PC-9 (cell line): ENCODE results near the gene TUBA8. TPM values are rescaled to one million over a fixed set of nuclear protein-coding genes. Genes with fewer than 3 reads are reported as not detected.
"Not testable (repeated sequence)": the region's sequence is repeated elsewhere in the genome, so short reads cannot be mapped to it uniquely, and the experiment has no call there.

Experiments used
- BruUV-seq: library from RNA; stranded (reverse); fragments of 400-500 nt; replicated peaks from 2 replicates; lab custom pipeline; 2021; lab: Mats Ljungman, UMichigan
- CTCF ChIA-PET: fragments of 300-600 bp; sonication (Branson Sonifier 250); formaldehyde crosslinking; loops from one replicate; lab custom pipeline; 2022; ENCODE audit warnings: antibody characterized with exemption; lab: Charles Lee
- POLR2A ChIA-PET: fragments of 300-600 bp; sonication (Branson Sonifier 250); formaldehyde crosslinking; loops from one replicate; lab custom pipeline; 2022; ENCODE audit warnings: antibody characterized with exemption; ENCODE audit not compliant: unreplicated experiment; lab: Charles Lee
- DNase-seq, 2 experiments: peaks; one replicate each; pipeline versions ENCODE4 v3.0.0 to v3.0.0-alpha.2; 2015 to 2022; ENCODE audit warnings: mixed read lengths in 1 of 2
- H2AFZ ChIP-seq: fragments of 200-600 bp; sonication (generic); 2 replicates; pipeline ENCODE4 v1.8.1; 2017; ENCODE audit warnings: antibody characterized with exemption
- H3F3A ChIP-seq: fragments of 200-600 bp; sonication (generic); 2 replicates; pipeline ENCODE4 v1.8.1; 2017; ENCODE audit warnings: antibody characterized with exemption, mild to moderate bottlenecking, low read depth; ENCODE audit not compliant: insufficient read depth
- H3K27ac ChIP-seq: fragments of 200-600 bp; sonication (generic); 2 replicates; pipeline ENCODE4 v1.6.1; 2016; ENCODE audit warnings: mixed run types
- H3K27me3 ChIP-seq: fragments of 200-600 bp; sonication (generic); 2 replicates; pipeline ENCODE4 v1.6.1; 2016; ENCODE audit warnings: low read depth, mixed run types; ENCODE audit not compliant: insufficient read depth
- H3K36me3 ChIP-seq: fragments of 200-600 bp; sonication (generic); 2 replicates; pipeline ENCODE4 v1.6.1; 2016; ENCODE audit warnings: low read depth, mixed run types
- H3K4me1 ChIP-seq: fragments of 200-600 bp; sonication (generic); replicated peaks from 2 replicates; pipeline ENCODE4 v1.6.1; 2016; ENCODE audit warnings: mixed run types; ENCODE audit not compliant: insufficient read depth
- H3K4me2 ChIP-seq: fragments of 200-600 bp; sonication (generic); 2 replicates; pipeline ENCODE4 v1.6.1; 2017; ENCODE audit warnings: mixed run types
- H3K4me3 ChIP-seq: fragments of 200-600 bp; sonication (generic); 2 replicates; pipeline ENCODE4 v1.6.1; 2016; ENCODE audit warnings: mixed run types
- H3K79me2 ChIP-seq: fragments of 200-600 bp; sonication (generic); 2 replicates; pipeline ENCODE4 v1.6.1; 2017; ENCODE audit warnings: low read depth, mixed run types
- H3K9me2 ChIP-seq: fragments of 200-600 bp; sonication (generic); 2 replicates; pipeline ENCODE4 v1.8.1; 2017; ENCODE audit warnings: mild to moderate bottlenecking; ENCODE audit not compliant: insufficient read depth
- H3K9me3 ChIP-seq: fragments of 200-600 bp; sonication (generic); 2 replicates; pipeline ENCODE4 v1.8.1; 2016; ENCODE audit warnings: low read depth; ENCODE audit not compliant: insufficient read depth
- H4K20me1 ChIP-seq: fragments of 200-600 bp; sonication (generic); 2 replicates; pipeline ENCODE4 v1.8.1; 2017; ENCODE audit not compliant: insufficient read depth
- EZH2 ChIP-seq: fragments of 200-600 bp; sonication (generic); IDR thresholded peaks from 2 replicates; pipeline ENCODE4 v1.8.0; 2017; ENCODE audit warnings: antibody characterized with exemption, low read depth
- intact Hi-C: fragments of 100-400 bp; cut with micrococcal nuclease; formaldehyde crosslinking; loops from one replicate; pipeline ENCODE4 v1.10.0; 2022; ENCODE audit not compliant: unreplicated experiment
- total RNA-seq: library from RNA; stranded (reverse); gene quantifications from 2 replicates; pipeline ENCODE4 v1.2.3, GENCODE V29; 2021
- TF ChIP-seq, protein P1 (sequence below): fragments of 200-600 bp; sonication (generic); conservative IDR thresholded peaks from 2 replicates; pipeline ENCODE4 v1.6.1; 2017; ENCODE audit warnings: mixed run types, antibody characterized with exemption, mild to moderate bottlenecking, moderate library complexity

TUBA8 gene
- total RNA-seq, 1 experiment from 2014 or later, result 0.72 TPM

DNA sequence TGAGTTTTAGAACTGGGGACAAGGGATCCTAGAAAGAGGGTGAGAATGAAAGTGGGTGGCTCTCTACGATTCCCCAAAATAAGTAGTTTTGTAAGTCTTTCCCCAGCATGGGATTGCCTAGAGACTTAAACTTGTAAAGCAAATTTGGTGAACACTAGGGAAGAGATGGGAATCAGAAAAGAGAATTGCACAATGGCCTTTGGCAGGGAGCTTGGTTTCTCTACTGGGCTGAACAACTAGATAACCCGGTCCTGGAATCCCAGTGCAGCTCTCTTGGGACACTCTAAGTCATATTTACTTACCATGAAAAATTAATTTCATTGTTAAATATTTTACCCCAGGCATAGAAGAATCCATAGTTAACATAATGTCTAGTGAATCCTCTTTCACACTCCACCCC is 22.8 kb downstream of the TUBA8 start:
- intact Hi-C loops, result no loop called here
- POLR2A ChIA-PET, result no interaction called here
- no TSS peak for BruUV-seq

DNA sequence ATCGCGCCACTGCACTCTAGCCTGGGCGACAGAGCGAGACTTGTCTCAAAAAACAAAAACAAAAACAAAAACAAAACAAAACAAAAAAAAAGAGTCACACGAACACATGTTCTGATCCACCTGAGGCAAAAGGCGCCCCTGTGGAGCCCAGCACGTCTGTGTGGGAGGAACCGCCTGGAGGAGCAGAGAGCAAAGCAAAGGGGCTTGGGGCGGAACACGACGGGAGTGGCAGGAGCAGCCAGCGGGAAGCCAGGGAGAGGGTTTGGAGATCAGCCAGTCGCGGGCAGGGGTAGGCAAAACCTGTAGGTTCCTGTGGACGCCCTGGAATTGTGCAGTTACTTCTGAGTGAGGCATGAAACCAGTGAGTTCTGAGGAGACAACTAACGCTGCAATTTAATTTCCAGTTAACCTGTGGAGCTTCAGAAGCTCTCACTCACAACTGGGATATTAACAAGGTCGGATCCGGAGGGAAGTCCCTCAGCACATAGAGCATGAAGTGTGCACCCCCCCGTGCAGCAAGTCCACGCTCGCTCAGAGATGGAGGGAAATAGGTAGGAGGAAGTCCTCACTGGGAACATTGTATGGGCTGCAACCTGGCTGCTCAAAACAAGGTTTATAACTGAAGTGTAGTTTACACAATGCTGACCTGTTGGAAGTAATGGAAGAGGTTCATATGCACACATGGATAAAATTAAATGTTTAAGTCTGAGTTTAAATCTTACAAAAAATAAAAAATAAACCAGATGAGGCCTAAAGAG is 26.1 kb downstream of the TUBA8 start:
- no peaks in the 10 kb centered on the region for H3K9me3 ChIP-seq
- no peaks in the 10 kb centered on the region for H4K20me1 ChIP-seq
- no peak overlapping the region for H3K4me2 ChIP-seq
- H3K4me1 ChIP-seq, result no peaks in the 10 kb centered on the region
- no peak overlapping the region for H3K27ac ChIP-seq
- intact Hi-C loops, result no loop called here
- H3K9me2 ChIP-seq, result no peaks in the 10 kb centered on the region
- ChIA-PET CTCF (no interaction called here), POLR2A (interaction anchor here (0.7 kb wide), 1 partner anchor 8 kb away, joined by 42 read pairs; no protein-coding TSS in a partner anchor)
- no peaks in the 10 kb centered on the region for H3K79me2 ChIP-seq
- no peak for DNase-seq
- no TSS peak for BruUV-seq
- no peak overlapping the region for H3K4me3 ChIP-seq
- no peaks in the 10 kb centered on the region for H3F3A ChIP-seq
- no peak overlapping the region for H2AFZ ChIP-seq
- no peak for TF ChIP-seq EZH2
- TF ChIP-seq, protein P1, sequence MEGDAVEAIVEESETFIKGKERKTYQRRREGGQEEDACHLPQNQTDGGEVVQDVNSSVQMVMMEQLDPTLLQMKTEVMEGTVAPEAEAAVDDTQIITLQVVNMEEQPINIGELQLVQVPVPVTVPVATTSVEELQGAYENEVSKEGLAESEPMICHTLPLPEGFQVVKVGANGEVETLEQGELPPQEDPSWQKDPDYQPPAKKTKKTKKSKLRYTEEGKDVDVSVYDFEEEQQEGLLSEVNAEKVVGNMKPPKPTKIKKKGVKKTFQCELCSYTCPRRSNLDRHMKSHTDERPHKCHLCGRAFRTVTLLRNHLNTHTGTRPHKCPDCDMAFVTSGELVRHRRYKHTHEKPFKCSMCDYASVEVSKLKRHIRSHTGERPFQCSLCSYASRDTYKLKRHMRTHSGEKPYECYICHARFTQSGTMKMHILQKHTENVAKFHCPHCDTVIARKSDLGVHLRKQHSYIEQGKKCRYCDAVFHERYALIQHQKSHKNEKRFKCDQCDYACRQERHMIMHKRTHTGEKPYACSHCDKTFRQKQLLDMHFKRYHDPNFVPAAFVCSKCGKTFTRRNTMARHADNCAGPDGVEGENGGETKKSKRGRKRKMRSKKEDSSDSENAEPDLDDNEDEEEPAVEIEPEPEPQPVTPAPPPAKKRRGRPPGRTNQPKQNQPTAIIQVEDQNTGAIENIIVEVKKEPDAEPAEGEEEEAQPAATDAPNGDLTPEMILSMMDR, result no peak
- H3K27me3 ChIP-seq, result no peaks in the 10 kb centered on the region
- H3K36me3 ChIP-seq, result no peaks in the 10 kb centered on the region

More for the DNA sequence above, 22.8 kb downstream of the TUBA8 start:
- no peaks in the 10 kb centered on the region for H4K20me1 ChIP-seq
- TF ChIP-seq EZH2, result no peak
- TF ChIP-seq, protein P1, result no peak
- no peaks in the 10 kb centered on the region for H3K9me2 ChIP-seq
- no peaks in the 10 kb centered on the region for H3K36me3 ChIP-seq
- no peaks in the 10 kb centered on the region for H3K4me1 ChIP-seq
- CTCF ChIA-PET, result no interaction called here
- no peak overlapping the region for H2AFZ ChIP-seq
- no peak overlapping the region for H3K4me2 ChIP-seq
- DNase-seq, result no peak
- no peaks in the 10 kb centered on the region for H3F3A ChIP-seq
- no peaks in the 10 kb centered on the region for H3K9me3 ChIP-seq
- H3K79me2 ChIP-seq, result no peaks in the 10 kb centered on the region
- H3K27me3 ChIP-seq, result no peaks in the 10 kb centered on the region
- no peak overlapping the region for H3K4me3 ChIP-seq
- no peak overlapping the region for H3K27ac ChIP-seq

DNA sequence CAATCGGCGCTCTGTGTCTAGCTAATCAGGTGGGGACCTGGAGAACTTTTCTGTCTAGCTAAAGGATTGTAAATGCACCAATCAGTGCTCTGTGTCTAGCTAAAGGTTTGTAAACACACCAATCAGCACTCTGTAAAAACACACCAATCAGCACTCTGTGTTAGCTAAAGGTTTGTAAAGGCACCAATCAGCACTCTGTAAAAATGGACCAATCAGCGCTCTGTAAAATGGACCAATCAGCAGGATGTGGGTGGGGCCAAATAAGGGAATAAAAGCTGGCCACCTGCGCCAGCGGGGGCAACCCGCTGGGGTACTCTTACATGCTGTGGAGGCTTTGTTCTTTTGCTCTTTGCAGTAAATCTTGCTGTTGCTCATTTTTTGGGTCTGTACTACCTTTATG is 30.4 kb downstream of the TUBA8 start:
- BruUV-seq, H3K36me3 ChIP-seq, H3K4me2 ChIP-seq, H3K4me3 ChIP-seq, H3K27me3 ChIP-seq, H2AFZ ChIP-seq, H3K4me1 ChIP-seq, H3K79me2 ChIP-seq, H4K20me1 ChIP-seq, POLR2A ChIA-PET, H3F3A ChIP-seq, H3K27ac ChIP-seq, H3K9me3 ChIP-seq, DNase-seq, H3K9me2 ChIP-seq, CTCF ChIA-PET: not testable (repeated sequence)
- intact Hi-C loops, result loop anchor here (5.0 kb wide), 1 partner anchor 44 kb away; no protein-coding TSS in a partner anchor
